Measurements from ENCODE around the gene MRPS5. TPM values are rescaled to one million over a fixed set of nuclear protein-coding genes. Genes with fewer than 3 reads are reported as not detected.
A peak's percentile ranks its signal among the peaks of the same experiment; 100 is the strongest.

The MRPS5 gene
- total and polyA plus RNA-seq, 2 donors from 2014 or later = 53.1 to 118 TPM

DNA sequence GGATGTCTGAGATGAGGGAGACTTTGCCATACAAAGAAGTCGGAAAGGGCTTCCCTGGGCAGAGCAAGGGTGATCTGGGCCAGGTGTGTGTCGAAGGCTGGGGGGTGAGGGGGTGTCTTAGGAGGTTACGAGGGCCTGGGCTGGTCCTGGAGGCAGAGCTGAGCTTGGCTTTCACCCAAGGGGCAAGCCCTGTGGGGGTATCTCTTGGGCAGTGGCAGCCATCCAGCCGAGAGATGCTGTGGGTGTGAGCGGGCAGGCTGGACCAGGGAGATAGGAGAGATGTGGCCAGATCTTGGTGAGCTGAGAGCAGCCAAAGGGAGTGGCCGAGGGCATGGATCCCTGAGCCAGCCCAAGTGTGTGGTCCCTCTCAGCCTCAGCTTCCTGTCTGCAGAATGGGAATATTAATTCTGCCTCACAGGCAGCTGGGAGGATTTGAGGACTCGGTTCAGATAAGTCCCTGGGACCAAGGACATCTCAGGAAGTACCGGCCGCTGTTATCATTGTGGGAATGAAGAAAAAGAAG lies 63.1 kb downstream of the MRPS5 start:
- intact Hi-C loops (cut with DNase I) = no loop called here
- H3K9me3 ChIP-seq (ENCODE audit: control insufficient read depth in 2 of 3, insufficient read depth in 1 of 3, low read length in 3 of 3) = no peaks in the 10 kb centered on the region
- peaks cover 0 to 51% (median 24%) of the 10 kb centered on the region in 3 donors for H3K4me1 ChIP-seq (ENCODE audit: control insufficient read depth in 2 of 3, insufficient read depth in 2 of 3, low read depth in 1 of 3, low read length in 3 of 3)
- H3K4me3 ChIP-seq (ENCODE audit: low read length in 3 of 3) = no peak overlapping the region
- H3K27ac ChIP-seq (ENCODE audit: low read depth in 2 of 2, low read length in 2 of 2) = peak overlapping the region; percentile 89 to 96
- no peak for FAIRE-seq
- TF ChIP-seq, protein P1, sequence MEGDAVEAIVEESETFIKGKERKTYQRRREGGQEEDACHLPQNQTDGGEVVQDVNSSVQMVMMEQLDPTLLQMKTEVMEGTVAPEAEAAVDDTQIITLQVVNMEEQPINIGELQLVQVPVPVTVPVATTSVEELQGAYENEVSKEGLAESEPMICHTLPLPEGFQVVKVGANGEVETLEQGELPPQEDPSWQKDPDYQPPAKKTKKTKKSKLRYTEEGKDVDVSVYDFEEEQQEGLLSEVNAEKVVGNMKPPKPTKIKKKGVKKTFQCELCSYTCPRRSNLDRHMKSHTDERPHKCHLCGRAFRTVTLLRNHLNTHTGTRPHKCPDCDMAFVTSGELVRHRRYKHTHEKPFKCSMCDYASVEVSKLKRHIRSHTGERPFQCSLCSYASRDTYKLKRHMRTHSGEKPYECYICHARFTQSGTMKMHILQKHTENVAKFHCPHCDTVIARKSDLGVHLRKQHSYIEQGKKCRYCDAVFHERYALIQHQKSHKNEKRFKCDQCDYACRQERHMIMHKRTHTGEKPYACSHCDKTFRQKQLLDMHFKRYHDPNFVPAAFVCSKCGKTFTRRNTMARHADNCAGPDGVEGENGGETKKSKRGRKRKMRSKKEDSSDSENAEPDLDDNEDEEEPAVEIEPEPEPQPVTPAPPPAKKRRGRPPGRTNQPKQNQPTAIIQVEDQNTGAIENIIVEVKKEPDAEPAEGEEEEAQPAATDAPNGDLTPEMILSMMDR (IDR thresholded peaks at IDR 0.05; ENCODE audit: borderline replicate concordance, extremely low read depth, insufficient read depth) = no peak
- H3K9ac ChIP-seq (ENCODE audit: low read length in 3 of 3) = peak overlapping the region in 2 of 3 donors; percentile 44 to 86
- H3K36me3 ChIP-seq (ENCODE audit: control insufficient read depth in 2 of 3, insufficient read depth in 3 of 3, low read length in 3 of 3) = no peaks in the 10 kb centered on the region
- DNase-seq = peak in 2 of 5 donors; percentile 62 to 80
- no peaks in the 10 kb centered on the region for H3K27me3 ChIP-seq (ENCODE audit: control insufficient read depth, insufficient read depth, low read length)

DNA sequence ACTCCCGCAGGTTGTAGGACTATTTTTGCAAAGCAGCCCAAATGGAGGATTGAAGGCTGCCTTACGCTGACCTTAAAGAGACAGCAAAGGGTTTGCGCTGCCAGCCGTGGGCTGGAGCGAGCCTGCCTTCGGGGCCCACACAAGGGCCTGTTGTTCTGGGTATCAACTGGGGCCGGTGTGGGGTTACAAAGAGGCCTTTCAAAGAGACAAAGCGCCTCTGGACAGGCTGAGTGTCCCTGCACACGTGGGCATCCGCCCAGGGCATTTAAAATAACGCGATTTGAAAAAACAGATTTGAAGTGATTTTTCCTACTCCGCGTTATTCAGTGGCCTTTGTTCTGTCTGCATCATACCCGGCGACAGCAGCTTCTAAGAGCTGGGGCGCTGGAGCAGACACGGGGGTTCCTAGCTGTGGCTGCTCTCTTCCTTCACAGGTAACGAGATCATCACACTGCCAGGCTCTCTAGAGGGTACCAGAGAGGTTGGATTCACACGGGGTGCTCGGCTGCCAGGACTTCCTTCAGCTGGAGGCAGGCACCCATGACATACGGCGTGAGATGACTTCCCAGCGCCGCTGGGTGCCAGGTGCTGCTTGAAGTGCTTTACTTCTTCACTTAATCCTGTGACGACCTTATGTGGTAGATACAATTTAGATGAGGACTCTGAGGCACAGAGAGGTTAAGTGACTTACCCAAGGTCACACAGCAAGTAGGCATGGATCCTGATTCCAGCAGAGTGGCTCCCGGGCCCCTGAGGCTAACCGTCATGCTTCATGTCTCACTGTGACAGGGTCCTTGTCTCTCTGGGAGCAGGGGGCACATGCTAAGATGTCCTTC lies 63.9 kb downstream of the MRPS5 start:
- FAIRE-seq (no peak), DNase-seq (peak in 2 of 5 donors; percentile 53 to 71)
- Histone ChIP-seq H3K4me1 (ENCODE audit: control insufficient read depth in 2 of 3, insufficient read depth in 2 of 3, low read depth in 1 of 3, low read length in 3 of 3) (peaks cover 0 to 44% (median 20%) of the 10 kb centered on the region in 3 donors), H3K27ac (ENCODE audit: low read depth in 2 of 2, low read length in 2 of 2) (peak overlapping the region; percentile 89 to 96), H3K9ac (ENCODE audit: low read length in 3 of 3) (peak overlapping the region in 2 of 3 donors; percentile 44 to 86), H3K27me3 (ENCODE audit: control insufficient read depth, insufficient read depth, low read length) (no peaks in the 10 kb centered on the region), H3K9me3 (ENCODE audit: control insufficient read depth in 2 of 3, insufficient read depth in 1 of 3, low read length in 3 of 3) (no peaks in the 10 kb centered on the region), H3K36me3 (ENCODE audit: control insufficient read depth in 2 of 3, insufficient read depth in 3 of 3, low read length in 3 of 3) (no peaks in the 10 kb centered on the region), H3K4me3 (ENCODE audit: low read length in 3 of 3) (no peak overlapping the region)
- TF ChIP-seq, protein P1 (IDR thresholded peaks at IDR 0.05; ENCODE audit: borderline replicate concordance, extremely low read depth, insufficient read depth) = no peak
- intact Hi-C loops (cut with DNase I) = no loop called here

DNA sequence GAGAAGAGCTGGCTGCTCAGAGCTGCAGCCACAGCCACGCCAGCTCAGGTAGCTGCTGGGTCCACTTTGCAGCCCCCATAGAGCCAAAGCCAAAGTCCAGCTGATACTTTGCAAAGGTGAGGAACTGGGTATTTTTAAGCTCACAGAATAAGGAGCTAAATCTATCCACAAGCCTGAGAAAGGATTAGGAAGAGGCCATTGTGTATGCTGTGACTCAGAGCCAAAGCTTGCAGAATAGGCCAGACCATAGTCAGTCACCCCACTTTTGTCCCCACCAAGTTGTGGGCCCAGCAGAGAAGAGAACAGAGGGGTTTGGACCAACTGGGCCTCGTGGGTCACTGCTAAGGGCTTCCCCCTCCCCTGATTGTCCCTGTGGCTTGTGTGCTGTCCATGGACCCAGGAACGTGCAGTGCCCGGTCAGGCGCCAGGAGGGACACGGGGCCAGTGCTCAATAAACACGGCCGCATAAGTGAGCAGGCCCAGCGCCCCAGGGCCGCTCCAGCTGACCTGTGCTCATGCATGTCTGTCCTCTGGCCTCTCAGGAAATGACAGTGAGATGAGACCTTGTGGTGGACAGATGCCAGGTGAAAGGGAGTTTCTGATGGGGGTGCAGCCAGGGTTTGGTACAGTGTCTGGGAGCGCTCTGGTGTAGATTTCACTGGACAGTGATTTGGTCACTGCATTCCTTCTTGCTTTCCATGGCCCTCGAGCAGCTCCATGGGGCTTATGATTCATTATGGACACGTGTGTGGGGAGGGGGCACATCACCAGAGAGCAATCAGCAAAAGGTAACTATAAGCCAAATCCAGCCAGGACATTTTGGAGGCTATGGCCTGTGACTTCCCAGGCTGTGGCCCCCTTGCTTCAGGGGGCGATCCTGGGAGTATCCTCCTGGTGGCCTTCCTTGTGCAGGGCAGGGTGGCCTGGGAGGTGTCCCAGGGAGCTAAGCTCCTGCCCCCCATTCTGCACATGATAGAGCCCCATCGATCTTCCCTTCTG lies 64.8 kb downstream of the MRPS5 start:
- Histone ChIP-seq H3K9ac (ENCODE audit: low read length in 3 of 3) (peak overlapping the region in 1 of 3 donors; percentile 7), H3K4me1 (ENCODE audit: control insufficient read depth in 2 of 3, insufficient read depth in 2 of 3, low read depth in 1 of 3, low read length in 3 of 3) (peaks cover 0 to 50% (median 27%) of the 10 kb centered on the region in 3 donors), H3K4me3 (ENCODE audit: low read length in 3 of 3) (no peak overlapping the region), H3K27me3 (ENCODE audit: control insufficient read depth, insufficient read depth, low read length) (no peaks in the 10 kb centered on the region), H3K27ac (ENCODE audit: low read depth in 2 of 2, low read length in 2 of 2) (peak overlapping the region; percentile 67 to 89), H3K36me3 (ENCODE audit: control insufficient read depth in 2 of 3, insufficient read depth in 3 of 3, low read length in 3 of 3) (no peaks in the 10 kb centered on the region), H3K9me3 (ENCODE audit: control insufficient read depth in 2 of 3, insufficient read depth in 1 of 3, low read length in 3 of 3) (no peaks in the 10 kb centered on the region)
- peak in 4 of 5 donors; percentile 49 to 86 (median 57) for DNase-seq
- TF ChIP-seq, protein P1 (IDR thresholded peaks at IDR 0.05; ENCODE audit: borderline replicate concordance, extremely low read depth, insufficient read depth) = no peak
- intact Hi-C loops (cut with DNase I) = no loop called here
- FAIRE-seq = no peak

Measured in kidney (tissue), 14 donors.